GM19455 (cell line): ENCODE measurements around the gene FLYWCH1.
"Not testable (repeated sequence)": the region's sequence is repeated elsewhere in the genome, so short reads cannot be mapped to it uniquely, and the experiment has no call there.

Source experiments
- ATAC-seq: cut with Tn5 transposase; IDR thresholded peaks from one replicate; pipeline ENCODE4 v1.9.1; 2021; ENCODE audit not compliant: unreplicated experiment

FLYWCH1 gene

DNA sequence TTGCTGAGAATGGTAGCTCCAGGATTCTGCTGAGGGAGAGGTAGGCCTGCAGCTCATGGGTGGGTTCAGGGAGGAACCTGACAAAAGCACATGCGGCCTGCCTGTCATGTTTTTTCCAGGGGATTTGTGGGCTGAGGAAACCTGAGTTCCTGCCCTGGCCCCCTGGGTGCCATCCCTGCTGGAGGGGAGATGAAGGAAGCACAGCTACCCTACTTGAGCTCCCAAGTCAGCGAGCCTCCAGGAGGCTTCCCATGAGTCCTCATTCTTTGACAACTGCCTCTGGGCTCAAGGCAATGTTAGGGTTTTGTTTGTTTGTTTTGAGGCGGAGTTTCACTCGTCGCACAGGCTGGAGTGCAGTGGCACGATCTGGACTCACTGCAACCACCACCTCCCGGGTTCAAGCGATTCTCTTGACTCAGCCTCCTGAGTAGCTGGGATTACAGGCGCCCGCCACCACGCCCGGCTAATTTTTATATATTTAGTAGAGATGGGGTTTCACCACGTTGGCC is 12.1 kb upstream of the FLYWCH1 start:
- ATAC-seq, result no peak

DNA sequence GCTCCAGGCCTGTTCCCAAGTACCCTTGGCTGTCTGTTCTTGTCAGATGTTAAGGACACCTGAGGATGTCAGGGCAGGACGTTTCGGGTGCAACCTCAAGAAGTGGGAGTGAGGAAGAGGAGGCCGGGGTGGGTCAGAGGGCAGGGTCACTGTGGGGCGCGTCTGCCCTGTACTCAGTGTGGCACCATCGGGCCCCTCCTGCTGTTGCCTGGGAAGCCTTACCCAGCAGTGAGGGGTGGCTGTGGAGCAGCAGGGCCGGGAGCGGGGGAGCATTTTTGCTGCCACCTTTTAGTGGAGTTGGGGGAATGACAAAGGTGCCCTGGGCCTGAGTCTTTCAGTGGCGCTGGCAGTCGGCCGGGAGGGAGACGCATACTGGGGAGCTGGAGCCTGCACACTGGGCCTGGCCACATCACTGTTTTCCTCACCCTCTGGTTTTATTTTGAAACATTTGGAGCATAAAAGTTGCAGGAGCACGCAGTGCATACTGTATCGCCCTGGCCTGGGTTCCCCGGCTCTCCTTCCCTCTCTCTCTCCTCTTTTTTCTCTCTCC is 11.1 kb upstream of the FLYWCH1 start:
- no peak for ATAC-seq

DNA sequence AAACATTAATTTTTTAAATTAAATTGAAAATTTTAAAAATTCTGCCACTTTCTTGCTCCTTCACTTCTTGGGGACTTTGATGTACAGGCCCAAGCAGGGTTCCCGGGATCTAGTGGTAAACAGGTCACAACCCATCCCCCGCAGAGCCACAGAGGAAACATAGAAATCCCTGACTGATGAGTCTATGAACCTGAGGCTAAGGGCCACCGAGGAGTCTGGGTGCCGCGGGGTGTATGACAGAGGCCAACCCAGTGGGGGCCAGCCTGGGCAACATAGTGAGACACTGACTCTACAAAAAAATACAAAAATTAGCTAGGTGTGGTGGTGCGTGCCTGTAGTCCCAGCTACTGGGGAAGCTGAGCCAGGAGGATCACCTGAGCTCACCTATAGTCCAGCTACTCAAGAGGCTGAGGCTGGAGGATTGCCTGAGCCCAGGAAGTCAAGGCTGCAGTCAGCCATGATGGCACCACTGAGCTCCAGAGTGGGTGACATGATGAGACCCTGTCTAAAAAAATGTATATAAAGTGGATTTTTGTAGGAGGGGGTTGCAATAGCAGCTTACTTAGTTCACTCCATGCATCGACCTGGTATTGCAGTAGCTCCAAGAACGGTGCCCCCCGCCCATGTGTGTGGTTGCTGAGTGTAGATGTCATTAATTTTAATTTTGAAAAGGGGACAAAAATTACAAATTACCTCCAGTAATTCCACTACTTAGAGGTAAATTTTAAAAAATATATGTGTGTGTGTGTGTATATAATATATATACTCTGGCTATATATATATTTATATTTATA is 9.2 kb upstream of the FLYWCH1 start:
- ATAC-seq, result no peak

DNA sequence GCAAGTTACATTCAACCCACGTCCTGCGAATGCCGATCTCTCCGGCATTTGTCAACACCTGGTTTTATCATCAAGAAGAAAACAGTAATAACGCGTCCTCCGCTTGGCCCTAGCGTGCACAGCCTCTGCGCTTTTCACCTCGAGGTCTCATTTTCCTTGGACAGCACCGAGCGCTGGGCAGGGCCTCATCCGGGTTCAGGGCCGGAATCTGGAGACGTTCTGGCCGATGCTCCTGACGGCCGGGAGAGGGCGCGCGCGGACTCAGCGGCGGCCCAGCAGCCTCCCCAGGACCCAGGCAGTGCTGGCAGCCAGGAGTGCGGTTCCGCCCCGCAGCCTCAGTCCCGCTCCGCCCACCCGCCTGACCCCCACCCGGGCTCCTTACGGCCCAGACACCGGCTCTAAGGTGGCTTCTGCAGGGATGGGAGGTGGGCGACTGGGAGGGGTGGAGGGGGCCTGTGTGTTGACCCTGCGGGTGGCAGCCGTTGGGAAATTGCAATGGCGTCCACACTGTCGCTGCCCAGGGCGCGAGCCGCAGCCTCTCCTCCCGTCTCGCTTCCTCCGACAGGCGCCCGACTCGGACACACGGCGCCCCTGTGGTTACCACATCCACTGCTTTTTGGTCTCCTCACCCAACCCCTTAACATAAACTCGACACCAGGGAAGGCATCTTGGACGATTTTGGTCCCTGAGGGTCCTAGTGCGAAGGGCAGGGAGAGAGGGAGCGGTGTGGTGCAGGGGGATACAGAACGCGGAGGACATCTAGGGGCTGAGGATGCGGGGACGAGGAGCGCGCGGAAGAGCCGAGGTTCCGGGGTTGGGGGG is 7.4 kb upstream of the FLYWCH1 start:
- ATAC-seq, result peak; percentile 52

DNA sequence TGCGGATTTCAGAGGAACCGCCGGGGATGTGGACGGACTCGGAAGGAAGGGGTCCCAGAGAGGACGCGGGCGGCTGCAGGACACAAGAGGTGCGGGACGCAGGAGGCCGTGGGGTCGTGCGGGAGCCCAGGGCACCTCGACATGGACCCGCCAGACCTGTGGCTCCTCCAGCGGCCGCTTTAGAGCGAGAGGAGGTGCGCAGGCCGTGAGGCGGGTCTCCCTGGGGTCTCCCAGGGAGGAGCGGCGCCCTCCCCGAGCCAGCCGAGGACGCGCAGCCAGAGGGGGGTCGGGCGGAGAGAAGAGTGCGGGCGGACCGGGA is 6.8 kb upstream of the FLYWCH1 start:
- ATAC-seq, result peak; percentile 16

DNA sequence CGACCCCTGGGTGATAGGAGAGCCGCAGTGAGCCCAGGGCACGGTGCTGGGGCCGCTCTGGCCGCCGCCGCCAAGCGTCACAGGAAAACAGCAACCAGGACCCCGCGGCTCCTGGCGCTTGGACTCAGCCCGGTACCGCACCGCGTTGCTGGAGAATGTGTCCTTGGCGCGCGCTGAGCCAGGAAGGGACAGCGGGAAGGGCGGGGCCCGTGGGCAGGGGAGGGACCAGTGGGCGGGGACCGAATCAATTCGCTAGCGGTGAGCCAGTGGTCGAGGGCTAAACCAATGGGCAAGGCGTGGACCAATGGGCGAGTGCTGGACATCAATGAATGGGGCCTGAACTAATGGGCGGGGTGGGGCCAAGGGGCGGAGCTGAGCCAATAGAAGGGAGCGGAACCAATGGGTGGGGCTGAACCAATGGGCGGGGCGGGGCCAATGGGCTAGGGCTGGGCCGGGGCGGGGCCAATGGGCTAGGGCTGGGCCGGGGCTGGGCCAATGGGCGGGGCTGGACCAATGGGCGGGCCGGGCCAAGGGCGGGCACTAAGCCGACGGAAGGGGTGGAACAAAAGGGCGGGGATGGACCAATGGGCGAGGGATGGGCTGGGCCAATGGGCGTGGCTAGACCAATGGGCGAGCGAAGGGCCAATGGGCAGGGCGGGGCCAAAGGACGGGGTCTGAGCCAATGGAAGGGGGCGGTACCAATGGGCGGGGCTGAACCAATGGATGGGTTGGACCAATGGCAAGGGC is 6.3 kb upstream of the FLYWCH1 start:
- ATAC-seq, result peak; percentile 67

DNA sequence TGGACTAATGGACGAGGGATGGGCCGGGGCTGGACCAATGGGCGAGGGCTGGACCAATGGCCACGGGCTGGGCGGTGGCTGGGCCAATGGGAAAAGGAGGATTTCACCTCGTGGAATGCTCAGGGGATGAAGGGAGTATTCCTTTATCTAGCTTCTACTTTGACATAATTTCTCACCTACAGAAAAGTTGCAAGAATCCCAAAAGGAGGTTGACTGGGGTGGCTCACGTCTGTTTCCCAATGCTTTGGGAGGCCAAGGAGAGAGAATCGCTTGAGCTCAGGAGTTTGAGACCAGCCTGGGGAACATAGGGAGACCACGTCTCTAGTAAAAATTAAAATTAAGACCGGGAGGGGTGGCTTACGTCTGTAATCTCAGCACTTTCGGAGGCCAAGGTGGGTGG is 5.7 kb upstream of the FLYWCH1 start:
- ATAC-seq, result no peak

DNA sequence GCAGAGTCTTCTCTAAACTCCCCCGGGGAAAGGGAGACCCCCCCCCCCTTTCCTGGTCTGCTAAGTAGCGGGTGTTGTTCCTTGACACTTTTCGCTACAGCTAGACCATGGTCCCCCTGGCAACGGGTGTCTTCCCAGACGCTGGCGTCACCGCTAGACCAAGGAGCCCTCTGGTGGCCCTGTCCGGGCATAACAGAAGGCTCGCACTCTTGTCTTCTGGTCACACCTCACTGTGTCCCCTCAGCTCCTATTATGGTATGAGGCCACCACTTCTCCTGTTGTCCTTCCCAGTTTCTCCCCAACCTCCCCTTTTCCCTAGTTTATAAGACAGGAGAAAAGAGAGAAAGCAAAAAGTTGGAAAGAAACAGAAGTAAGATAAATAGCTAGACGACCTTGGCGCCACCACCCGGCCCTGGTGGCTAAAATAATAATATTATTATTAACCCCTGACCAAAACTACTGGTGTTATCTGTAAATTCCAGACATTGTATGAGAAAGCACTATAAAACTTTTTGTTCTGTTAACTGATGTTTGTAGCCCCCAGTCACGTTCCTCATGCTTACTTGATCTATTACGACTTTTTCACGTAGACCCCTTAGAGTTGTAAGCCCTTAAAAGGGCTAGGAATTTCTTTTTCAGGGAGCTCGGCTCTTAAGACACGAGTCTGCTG is 4.5 kb upstream of the FLYWCH1 start:
- not testable (repeated sequence) for ATAC-seq

DNA sequence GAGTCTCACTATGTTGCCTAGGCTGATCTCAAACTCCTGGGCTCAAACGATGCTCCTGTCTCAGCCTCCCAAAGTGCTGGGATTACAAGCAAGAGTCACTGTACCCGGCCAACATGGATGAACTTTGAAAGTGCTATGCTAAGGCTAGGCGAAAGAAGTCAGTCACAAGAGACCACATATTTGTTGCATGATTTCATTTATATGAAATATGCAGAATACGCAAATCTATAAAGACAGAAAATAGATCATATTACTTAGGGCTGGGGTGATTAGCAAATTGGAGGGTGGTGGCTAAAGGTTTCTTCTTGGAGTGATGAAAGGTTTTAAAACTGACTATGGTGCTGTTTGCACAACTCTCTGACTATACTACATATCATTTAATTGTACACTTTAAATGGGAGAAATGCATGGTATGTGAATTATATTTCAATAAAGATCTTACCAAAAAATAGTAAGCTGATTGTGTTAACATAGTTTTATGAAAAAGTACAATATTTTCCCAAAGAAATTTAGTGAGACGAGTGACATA is 1.2 kb upstream of the FLYWCH1 start:
- ATAC-seq, result no peak

DNA sequence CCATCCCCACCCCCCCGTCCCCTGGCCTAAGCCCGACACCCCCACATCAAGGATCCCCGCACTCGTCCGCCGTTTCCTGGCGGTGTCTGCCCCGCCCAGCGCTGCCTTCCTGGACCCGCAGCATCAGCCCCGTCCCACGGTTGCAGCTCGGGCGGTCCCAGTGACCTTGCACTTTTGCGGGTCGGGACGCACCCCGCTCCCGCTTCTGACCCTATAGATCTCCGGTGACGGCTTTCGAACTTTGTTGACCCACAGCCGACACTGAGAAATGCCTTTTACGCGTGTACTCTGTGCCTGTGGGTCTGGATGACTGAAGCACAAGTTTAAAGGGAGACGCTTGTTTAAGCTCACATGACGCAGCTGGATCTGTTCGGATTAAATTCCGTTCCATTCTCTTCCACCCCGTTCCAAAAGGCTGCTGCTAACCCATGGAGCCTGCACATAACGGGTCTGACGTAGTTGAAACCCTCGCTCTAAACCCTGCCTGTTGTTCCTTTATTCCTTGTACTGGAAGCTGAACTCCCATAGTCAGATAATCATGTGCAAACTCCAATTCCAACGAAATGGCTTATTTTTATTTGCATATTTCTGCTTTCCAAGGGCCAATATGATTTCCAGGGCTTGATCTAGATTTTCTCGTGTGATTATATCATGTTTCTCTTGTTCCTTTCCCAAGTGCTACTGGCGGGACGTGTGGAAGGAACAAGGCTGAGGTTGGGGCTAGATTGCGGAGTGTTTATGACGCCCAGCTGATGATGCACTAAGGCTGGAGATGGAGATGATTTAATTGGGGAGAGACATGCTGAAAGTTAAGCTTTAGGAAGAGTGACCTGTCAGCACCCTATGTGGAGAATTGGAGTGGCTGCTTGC is 834 bp downstream of the FLYWCH1 start:
- peak; percentile 32 for ATAC-seq

DNA sequence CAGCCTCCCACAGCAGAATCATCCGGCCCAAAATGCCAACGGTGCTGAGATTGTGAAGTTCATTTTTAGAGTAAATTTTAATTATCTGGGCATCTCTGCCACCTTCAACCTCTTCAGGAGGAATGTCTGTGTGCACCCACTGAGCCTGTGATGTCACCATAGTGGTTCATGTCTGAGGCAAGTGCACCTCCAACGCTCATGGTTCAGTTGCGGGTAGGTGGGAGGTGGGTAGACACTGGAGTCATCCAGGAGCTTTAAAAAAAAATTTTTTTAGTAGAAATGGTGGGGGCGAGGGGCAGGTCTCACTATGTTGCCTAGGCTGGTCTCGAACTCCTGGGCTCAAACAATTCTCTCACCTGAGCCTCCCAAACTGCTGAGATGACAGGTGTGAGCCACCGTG is 1.9 kb downstream of the FLYWCH1 start:
- no peak for ATAC-seq

DNA sequence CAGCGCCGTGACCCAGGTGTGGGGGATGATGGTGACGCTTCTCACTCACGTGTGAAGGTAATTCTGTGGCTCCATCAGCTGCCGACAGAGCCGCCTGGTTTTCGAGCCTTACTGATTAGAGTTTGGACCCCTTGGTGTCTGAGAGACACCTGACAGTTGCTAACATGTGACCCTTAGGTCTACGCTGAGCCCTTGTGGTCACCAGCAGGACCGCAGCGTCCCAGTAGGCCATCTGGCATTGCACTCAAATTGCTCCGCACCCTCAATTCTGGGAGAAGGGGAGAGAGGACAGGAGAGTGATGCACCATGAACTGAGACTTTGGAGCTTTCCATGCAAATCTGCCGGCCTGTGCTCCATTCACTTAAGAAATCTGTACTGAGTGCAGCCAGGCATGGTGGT is 2.5 kb downstream of the FLYWCH1 start:
- ATAC-seq, result no peak

DNA sequence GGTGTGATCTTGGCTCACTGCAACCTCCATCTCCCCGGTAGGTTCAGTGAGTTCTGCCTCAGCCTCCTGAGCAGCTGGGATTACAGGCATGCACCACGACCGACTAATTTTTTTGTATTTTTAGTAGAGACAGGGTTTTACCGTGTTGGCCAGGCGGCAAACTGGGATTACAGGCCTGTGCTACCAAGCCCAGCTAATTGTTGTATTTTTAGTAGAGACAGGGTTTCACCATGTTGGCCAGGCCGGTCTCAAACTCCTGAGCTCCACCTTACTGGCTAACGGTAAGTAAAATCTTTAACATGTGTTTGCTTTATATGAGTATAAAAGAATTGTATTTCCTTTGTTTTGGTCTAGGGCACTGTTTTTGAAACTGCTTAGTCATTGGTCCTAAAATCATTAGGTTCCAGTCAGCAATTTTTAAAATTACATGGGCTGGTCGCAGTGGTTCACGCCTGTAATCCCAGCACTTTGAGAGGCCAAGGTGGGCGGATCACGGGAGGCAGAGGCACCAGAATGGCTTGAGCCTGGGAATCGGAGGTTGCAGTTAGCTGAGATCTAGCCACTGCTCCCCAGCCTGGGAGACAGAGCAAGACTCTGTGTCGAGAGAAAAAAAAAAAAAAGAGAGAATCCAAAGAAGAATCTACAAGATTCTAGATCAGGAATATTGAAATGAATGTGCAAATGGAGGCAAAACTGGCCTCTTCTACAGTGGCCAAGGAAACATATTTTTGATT is 3.6 kb downstream of the FLYWCH1 start:
- ATAC-seq, result no peak

DNA sequence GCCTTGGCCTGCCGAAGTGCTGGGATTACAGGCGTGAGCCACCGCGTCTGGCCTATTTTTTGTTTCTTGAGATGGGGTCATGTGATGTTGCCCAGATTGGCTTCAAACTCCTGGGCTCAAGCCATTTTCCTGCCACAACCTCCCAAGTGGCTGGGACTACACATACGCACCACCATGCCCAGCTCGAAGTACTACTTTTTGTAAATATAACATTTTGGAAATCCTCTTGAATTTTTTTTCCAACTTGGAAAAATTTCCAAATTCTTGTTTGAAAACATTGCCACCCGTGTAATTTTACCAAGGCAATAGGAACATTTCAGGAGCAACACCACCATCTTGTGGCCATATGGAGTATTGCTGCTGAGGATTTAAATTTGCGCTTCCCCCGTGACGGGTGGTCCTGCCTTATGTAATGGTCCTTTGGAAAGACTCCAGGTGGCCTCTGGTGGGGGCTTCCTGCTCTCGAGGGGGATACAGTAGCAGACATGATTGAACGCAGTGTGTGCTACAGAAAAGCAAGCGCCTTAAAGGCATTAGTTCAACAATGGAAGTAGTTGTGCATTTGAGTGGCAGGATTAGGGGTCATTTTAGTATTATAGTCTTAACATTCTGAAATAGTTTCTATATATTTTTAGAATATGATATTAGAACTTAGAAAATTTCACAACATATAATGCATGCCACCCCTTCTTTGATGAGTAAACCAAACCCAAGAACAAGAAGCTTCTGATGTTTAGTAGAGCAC is 8.0 kb downstream of the FLYWCH1 start:
- ATAC-seq, result no peak

DNA sequence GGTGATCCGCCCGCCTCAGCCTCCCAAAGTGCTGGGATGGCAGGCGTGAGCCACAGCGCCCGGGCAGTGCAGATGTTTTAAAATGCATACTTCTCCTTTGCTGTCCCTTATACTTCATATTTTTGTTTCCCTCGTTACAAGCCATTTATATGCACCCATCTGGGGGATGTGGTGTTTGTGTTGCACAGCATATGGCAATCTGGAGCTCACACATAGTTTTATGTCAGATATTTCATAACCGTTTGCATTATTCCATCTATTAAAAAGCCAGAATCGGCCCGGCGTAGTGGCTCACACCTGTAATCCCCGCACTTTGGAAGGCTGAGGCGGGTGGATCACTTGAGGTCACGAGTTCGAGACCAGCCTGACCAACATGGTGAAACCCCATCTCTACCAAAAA is 11.8 kb downstream of the FLYWCH1 start:
- no peak for ATAC-seq

DNA sequence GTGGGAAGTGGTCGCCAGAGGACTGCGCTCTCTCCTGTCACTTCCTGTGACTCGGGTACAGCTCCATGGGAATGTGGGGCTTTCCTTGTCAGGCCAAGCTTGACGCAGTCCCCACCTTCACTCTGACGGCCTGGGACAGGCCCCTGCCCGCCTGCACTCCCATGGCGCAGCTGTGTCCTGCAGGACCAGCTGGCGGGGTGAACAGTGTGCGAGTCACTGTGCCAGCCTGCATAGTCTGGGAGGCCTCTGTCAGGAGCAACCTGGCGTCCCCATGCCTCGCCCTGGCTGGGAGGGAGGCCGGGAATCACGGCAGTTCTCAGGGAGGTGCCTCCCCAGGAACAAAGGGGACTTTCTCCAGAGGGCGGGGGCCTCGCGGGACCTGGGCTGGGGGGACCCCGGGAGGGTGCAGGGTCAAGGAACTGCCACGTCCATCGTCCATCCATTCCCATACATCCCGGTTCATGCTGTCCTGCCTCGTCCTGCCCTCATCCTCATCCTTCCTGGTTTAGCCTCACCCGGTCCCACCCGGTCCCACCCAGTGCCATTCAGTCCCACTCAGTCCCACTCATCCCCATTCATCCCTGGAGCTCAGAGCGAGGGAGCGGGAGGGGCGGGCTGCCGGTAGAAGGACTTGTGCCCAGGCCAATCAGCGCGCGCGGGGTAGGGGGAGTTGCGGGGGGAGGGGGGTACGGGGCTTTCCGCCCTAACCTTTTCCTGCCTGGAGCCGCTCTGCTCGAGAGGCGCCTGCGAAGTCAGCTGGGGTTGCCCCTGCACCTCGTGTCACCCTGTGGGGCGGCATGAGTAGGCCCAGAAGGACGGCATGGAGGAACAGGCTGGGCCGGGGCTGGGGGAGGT is 13.4 kb downstream of the FLYWCH1 start:
- no peak for ATAC-seq

DNA sequence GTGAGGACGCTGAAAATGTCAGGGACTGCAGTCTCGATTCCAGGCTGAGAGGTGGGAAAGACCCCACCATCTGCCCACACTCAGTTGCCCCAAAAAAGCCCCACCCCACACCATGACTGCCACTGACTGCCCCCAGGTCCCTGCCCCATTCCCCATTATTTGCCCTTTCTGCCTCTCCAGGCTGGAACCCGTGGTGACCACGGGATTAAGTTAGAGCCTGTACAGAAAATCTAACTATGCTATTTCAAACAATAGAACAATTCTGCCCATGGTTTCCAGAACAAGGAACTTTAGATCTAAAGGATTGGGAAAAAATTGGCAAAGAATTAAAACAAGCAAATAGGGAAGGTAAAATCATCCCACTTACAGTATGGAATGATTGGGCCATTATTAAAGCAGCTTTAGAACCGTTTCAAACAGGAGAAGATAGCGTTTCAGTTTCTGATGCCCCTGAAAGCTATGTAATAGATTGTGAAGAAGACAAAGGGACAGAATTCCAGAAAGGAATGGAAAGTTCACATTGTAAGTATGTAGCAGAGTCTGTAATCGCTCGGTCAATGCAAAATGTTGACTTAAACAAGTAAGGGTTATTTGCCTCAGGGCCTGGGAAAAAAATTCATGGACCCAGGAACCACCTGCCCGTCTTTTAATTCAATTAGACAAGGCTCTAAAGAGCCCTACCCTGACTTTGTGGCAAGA is 14.4 kb downstream of the FLYWCH1 start:
- ATAC-seq, result no peak
